HCT116 (cell line): Measurements from ENCODE around the gene AFDN. TPM values are rescaled to one million over a fixed set of nuclear protein-coding genes. Genes with fewer than 3 reads are reported as not detected.

Experiments
- ATAC-seq: fragments of 200-7000 bp; cut with Tn5 transposase; 2 replicates; pipeline ENCODE4 v1.9.1; 2020; ENCODE audit warnings: mild to moderate bottlenecking, moderate library complexity
- BruUV-seq: library from RNA; stranded (reverse); fragments of 400-500 nt; replicated peaks from 2 replicates; lab custom pipeline; 2021; lab: Mats Ljungman, UMichigan
- CTCF ChIA-PET: fragments of 300-600 bp; sonication (Branson Sonifier 250); formaldehyde crosslinking; loops from one replicate; lab custom pipeline; 2021; ENCODE audit warnings: antibody characterized with exemption; lab: Charles Lee
- POLR2A ChIA-PET: fragments of 300-600, 350-600 bp; sonication (Branson Sonifier 250); formaldehyde crosslinking; loops from one replicate; lab custom pipeline; 2021; ENCODE audit warnings: antibody characterized with exemption; lab: Charles Lee
- RAD21 ChIA-PET, 2 experiments: fragments of 300-600 bp; sonication (Branson Sonifier 250); formaldehyde crosslinking; loops; one replicate each; lab custom pipeline; 2023; ENCODE audit warnings: low total read pairs in 2 of 2; ENCODE audit not compliant: uncharacterized antibody in 2 of 2, unreplicated experiment in 2 of 2, low non-redundant PET in 1 of 2; lab: Charles Lee
- DNase-seq: peaks from one replicate; pipeline ENCODE4 v3.0.0-alpha.2; 2010; ENCODE audit warnings: low read depth, low spot score
- H2AFZ ChIP-seq: fragments of 200-600 bp; shearing (Covaris generic), sonication (generic); 2 replicates; pipeline ENCODE4 v1.6.1; 2017; ENCODE audit warnings: low read depth, mixed run types, mixed read lengths, antibody characterized with exemption, low read length; ENCODE audit not compliant: poor library complexity, severe bottlenecking
- H3K27ac ChIP-seq: 2 replicates; pipeline ENCODE4 v1.5.1; 2012; ENCODE audit warnings: low read depth, low read length
- H3K27me3 ChIP-seq: fragments of 200-600 bp; sonication (generic); 2 replicates; pipeline ENCODE4 v1.6.1; 2016; ENCODE audit warnings: mixed run types, low read length, mixed read lengths; ENCODE audit not compliant: insufficient read depth
- H3K36me3 ChIP-seq, 2 experiments: fragments of 200-500 bp in 1 of 2; fragments of 200-600 bp in 1 of 2; sonication (Bioruptor generic) in 1 of 2; sonication (generic) in 1 of 2; 2 replicates each; pipeline versions ENCODE4 v1.5.1 to v1.6.1; 2014 to 2016; ENCODE audit warnings: low read length in 2 of 2, inconsistent platforms in 1 of 2, mixed read lengths in 1 of 2, mixed run types in 1 of 2; ENCODE audit not compliant: insufficient read depth in 2 of 2, control insufficient read depth in 1 of 2
- H3K4me1 ChIP-seq, 2 experiments: fragments of 200-600 bp in 1 of 2; sonication (generic) in 1 of 2; 2 replicates each; pipeline versions ENCODE4 v1.5.1 to v1.6.1; 2012 to 2017; ENCODE audit warnings: low read length in 2 of 2, inconsistent platforms in 1 of 2, mild to moderate bottlenecking in 1 of 2, mixed read lengths in 1 of 2, mixed run types in 1 of 2, moderate library complexity in 1 of 2; ENCODE audit not compliant: insufficient read depth in 2 of 2, control insufficient read depth in 1 of 2
- H3K4me2 ChIP-seq: fragments of 200-600 bp; sonication (generic); 2 replicates; pipeline ENCODE4 v1.6.1; 2017; ENCODE audit warnings: mixed run types, low read length, mixed read lengths
- H3K4me3 ChIP-seq, 2 experiments: fragments of 200-600 bp in 1 of 2; sonication (generic) in 1 of 2; replicated peaks in 1 of 2; 2 replicates each; pipeline ENCODE4 v1.5.1; 2011 to 2016; ENCODE audit warnings: low read length in 2 of 2, control low read depth in 1 of 2, low read depth in 1 of 2, mild to moderate bottlenecking in 1 of 2, mixed read lengths in 1 of 2, mixed run types in 1 of 2
- H3K79me2 ChIP-seq: fragments of 200-600 bp; sonication (generic); 2 replicates; pipeline ENCODE4 v1.6.1; 2017; ENCODE audit warnings: mild to moderate bottlenecking, mixed run types, low read length, moderate library complexity, mixed read lengths; ENCODE audit not compliant: insufficient read depth
- H3K9ac ChIP-seq: fragments of 200-600 bp; sonication (generic); 2 replicates; pipeline ENCODE4 v1.6.1; 2016; ENCODE audit warnings: low read length, mixed read lengths
- H3K9me2 ChIP-seq: fragments of 200-600 bp; sonication (generic), shearing (Covaris generic); 2 replicates; pipeline ENCODE4 v1.6.1; 2017; ENCODE audit warnings: mixed run types, mild to moderate bottlenecking, moderate library complexity; ENCODE audit not compliant: insufficient read depth
- H3K9me3 ChIP-seq, 2 experiments: fragments of 200-500 bp in 1 of 2; fragments of 200-600 bp in 1 of 2; sonication (Bioruptor generic) in 1 of 2; sonication (generic) in 1 of 2; 2 replicates each; pipeline ENCODE4 v1.6.1; 2014 to 2017; ENCODE audit warnings: low read length in 2 of 2, mixed read lengths in 2 of 2, inconsistent platforms in 1 of 2, low read depth in 1 of 2, mild to moderate bottlenecking in 1 of 2, mixed run types in 1 of 2, moderate library complexity in 1 of 2; ENCODE audit not compliant: control insufficient read depth in 1 of 2, insufficient read depth in 1 of 2
- H4K20me1 ChIP-seq: fragments of 200-600 bp; sonication (generic), shearing (Covaris generic); 2 replicates; pipeline ENCODE4 v1.6.1; 2017; ENCODE audit warnings: mixed run types, mild to moderate bottlenecking, moderate library complexity; ENCODE audit not compliant: insufficient read depth
- ATF3 ChIP-seq: IDR thresholded peaks from 2 replicates; pipeline ENCODE4 v1.6.1; 2012
- CEBPB ChIP-seq: IDR thresholded peaks from 2 replicates; pipeline ENCODE4 v1.6.1; 2012; ENCODE audit warnings: low read depth
- CTCF ChIP-seq, 3 experiments: fragments of 200-600 bp in 1 of 3; sonication (generic) in 1 of 3; IDR thresholded peaks in 2 of 3; conservative IDR thresholded peaks in 1 of 3; 2 replicates each; pipeline ENCODE4 v1.5.1; 2012 to 2017; ENCODE audit warnings: low read depth in 2 of 3, low read length in 2 of 3, antibody characterized with exemption in 1 of 3, borderline replicate concordance in 1 of 3, control low read depth in 1 of 3, mild to moderate bottlenecking in 1 of 3, mixed read lengths in 1 of 3, mixed run types in 1 of 3, moderate library complexity in 1 of 3; ENCODE audit not compliant: insufficient read depth in 1 of 3
- EGR1 ChIP-seq: IDR thresholded peaks from 2 replicates; pipeline ENCODE4 v1.6.1; 2012; ENCODE audit warnings: low read depth
- ELF1 ChIP-seq: IDR thresholded peaks from 2 replicates; pipeline ENCODE4 v1.6.1; 2012; ENCODE audit warnings: low read depth, borderline replicate concordance
- EZH2 ChIP-seq: fragments of 200-600 bp; sonication (generic); IDR thresholded peaks from 2 replicates; pipeline ENCODE4 v1.6.1; 2017; ENCODE audit warnings: antibody characterized with exemption, mixed run types
- EZH2phosphoT487 ChIP-seq: fragments of 200-600 bp; IDR thresholded peaks from 2 replicates; pipeline ENCODE4 v1.6.1; 2018; ENCODE audit warnings: antibody characterized with exemption, borderline replicate concordance
- FOSL1 ChIP-seq: IDR thresholded peaks from 2 replicates; pipeline ENCODE4 v1.6.1; 2012; ENCODE audit warnings: low read depth
- MAX ChIP-seq: IDR thresholded peaks from 2 replicates; pipeline ENCODE4 v1.6.1; 2012
- POLR2A ChIP-seq: IDR thresholded peaks from 2 replicates; pipeline ENCODE4 v1.7.0; 2011; ENCODE audit warnings: borderline replicate concordance; ENCODE audit not compliant: insufficient read depth, insufficient read length; ENCODE audit errors: extremely low read depth
- POLR2AphosphoS5 ChIP-seq: IDR thresholded peaks from 2 replicates; pipeline ENCODE4 v1.6.1; 2011; ENCODE audit warnings: mild to moderate bottlenecking, low read depth, low read length, moderate library complexity
- RAD21 ChIP-seq: IDR thresholded peaks from 2 replicates; pipeline ENCODE4 v1.6.1; 2012; ENCODE audit warnings: low read depth, mild to moderate bottlenecking
- REST ChIP-seq: IDR thresholded peaks from 2 replicates; pipeline ENCODE4 v1.6.1; 2012; ENCODE audit warnings: low read depth
- SIN3A ChIP-seq: IDR thresholded peaks from 2 replicates; pipeline ENCODE4 v1.6.1; 2012; ENCODE audit warnings: low read depth
- SP1 ChIP-seq: IDR thresholded peaks from 2 replicates; pipeline ENCODE4 v1.6.1; 2012; ENCODE audit warnings: low read depth
- ZFX ChIP-seq: fragments of 450-650 bp; IDR thresholded peaks from 2 replicates; pipeline ENCODE4 v1.6.1; 2017
- ZNF274 ChIP-seq: fragments of 200-500 bp; sonication (Bioruptor generic); IDR thresholded peaks from 2 replicates; pipeline ENCODE4 v1.6.1; 2014; ENCODE audit warnings: mild to moderate bottlenecking, low read depth, low read length, inconsistent platforms
- intact Hi-C: fragments of 100-400 bp; cut with micrococcal nuclease; formaldehyde crosslinking; loops from 2 replicates; pipeline ENCODE4 v1.10.0; 2022
- total RNA-seq: library from RNA; stranded (reverse); gene quantifications from one replicate; pipeline ENCODE4 v1.2.1, GENCODE V29; 2021; ENCODE audit not compliant: unreplicated experiment

Gene AFDN
- total RNA-seq, 1 experiment from 2014 or later: 59.4 TPM

- ATAC-seq: no peak
- H2AFZ ChIP-seq: no peak overlapping the region
- no peak overlapping the region for H3K4me2 ChIP-seq
- no TSS peak for BruUV-seq
- no peak overlapping the region for H3K4me3 ChIP-seq
- CTCF ChIA-PET: no interaction called here
- H3K4me1 ChIP-seq: peaks cover 14 to 16% of the 10 kb centered on the region in 2 experiments
- no peak for TF ChIP-seq CEBPB
- TF ChIP-seq, all 23 proteins: peak for 0
- ChIA-PET POLR2A (no interaction called here), RAD21 (no interaction called here)
- Histone ChIP-seq H3K27me3 (peaks cover 42% of the 10 kb centered on the region), H3K27ac (no peak overlapping the region), H3K79me2 (no peaks in the 10 kb centered on the region), H3K9me3 (peaks cover 0 to 5% of the 10 kb centered on the region in 2 experiments; a peak in 1 of 4 replicates), H3K9ac (no peak overlapping the region), H4K20me1 (no peaks in the 10 kb centered on the region), H3K36me3 (no peaks in the 10 kb centered on the region), H3K9me2 (no peaks in the 10 kb centered on the region)
- intact Hi-C loops: no loop called here
- DNase-seq: no peak
These were observed 178.2 kb downstream of the AFDN start for GRCh38 chr6:168004945-168005344.

GRCh38 chr6:168005796-168006195 lies 179.1 kb downstream of the AFDN start:
- no peak for ATAC-seq
- Histone ChIP-seq H3K9me3 (peaks cover 1 to 5% of the 10 kb centered on the region in 2 experiments; a peak in 1 of 4 replicates), H3K9me2 (no peaks in the 10 kb centered on the region), H3K27me3 (peaks cover 42% of the 10 kb centered on the region), H3K4me2 (no peak overlapping the region), H3K79me2 (no peaks in the 10 kb centered on the region), H3K4me1 (peaks cover 14 to 16% of the 10 kb centered on the region in 2 experiments), H3K27ac (no peak overlapping the region), H3K4me3 (no peak overlapping the region), H2AFZ (no peak overlapping the region), H3K36me3 (no peaks in the 10 kb centered on the region), H3K9ac (no peak overlapping the region), H4K20me1 (no peaks in the 10 kb centered on the region)
- BruUV-seq: no TSS peak
- intact Hi-C loops: no loop called here
- ChIA-PET CTCF (no interaction called here), RAD21 (no interaction called here), POLR2A (no interaction called here)
- DNase-seq: no peak
- TF ChIP-seq MAX (no peak), ELF1 (no peak), FOSL1 (no peak), ATF3 (no peak), REST (no peak), ZNF274 (no peak), POLR2AphosphoS5 (no peak), ZFX (no peak), CEBPB (no peak), RAD21 (no peak), EZH2phosphoT487 (no peak), SIN3A (no peak), EGR1 (no peak), CTCF (IDR thresholded peaks at IDR 0.05 in 2 of 3, conservative IDR thresholded peaks at IDR 0.05 in 1 of 3; ENCODE audit: borderline replicate concordance in 1 of 3, insufficient read depth in 1 of 3, low read depth in 2 of 3, low read length in 2 of 3) (no peak), POLR2A (no peak), SP1 (no peak), EZH2 (no peak)
